Activated CD4-positive, alpha-beta T cell treated with anti-CD3 and anti-CD28 coated beads for 24 hours (primary cell): ENCODE results near the gene SZT2.
"Not testable (repeated sequence)": the region's sequence is repeated elsewhere in the genome, so short reads cannot be mapped to it uniquely, and the experiment has no call there.

ENCODE experiments used
- DNase-seq, 2 donors: peaks; one replicate each; pipeline ENCODE4 v3.0.0-alpha.2; 2020; ENCODE audit warnings: low read depth in 2 of 2

Gene SZT2

DNA sequence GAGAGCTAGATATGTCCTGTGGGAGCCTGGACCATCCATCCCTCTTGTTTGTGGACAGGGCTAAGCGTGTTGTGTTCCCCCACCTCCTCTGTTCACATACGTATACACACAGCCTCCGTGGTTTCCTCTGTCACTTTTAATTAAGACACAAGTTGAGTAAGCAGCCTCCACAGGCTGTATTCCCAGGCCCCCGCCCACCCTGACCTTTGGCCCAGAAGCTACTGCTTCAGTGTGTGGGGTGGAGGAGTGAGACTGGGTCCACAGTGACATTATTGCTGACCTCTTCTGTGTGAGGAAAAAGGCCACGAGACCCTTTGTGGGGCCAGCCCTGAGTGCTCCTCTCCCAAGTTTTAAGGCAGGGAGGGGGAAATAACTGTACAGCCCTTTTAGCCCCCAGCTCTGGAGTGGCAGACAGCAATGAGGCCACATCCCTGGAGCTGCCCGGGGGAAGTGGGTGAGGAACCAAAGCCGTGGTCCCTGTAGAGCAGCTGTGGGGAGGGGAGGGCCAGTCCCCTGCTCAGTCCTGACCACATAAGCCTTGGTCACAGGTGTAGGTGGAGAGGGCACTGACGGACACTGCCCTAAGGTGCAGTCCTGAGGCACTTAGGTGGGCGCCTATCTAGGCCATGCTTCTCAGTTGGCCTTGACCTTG is 26.3 kb upstream of the SZT2 start:
- no peak for DNase-seq

- DNase-seq = no peak
These were observed 25.7 kb upstream of the SZT2 start for GRCh38 chr1:43363935-43364525.

- DNase-seq = no peak
These were observed 24.0 kb upstream of the SZT2 start for GRCh38 chr1:43365678-43366077.

DNA sequence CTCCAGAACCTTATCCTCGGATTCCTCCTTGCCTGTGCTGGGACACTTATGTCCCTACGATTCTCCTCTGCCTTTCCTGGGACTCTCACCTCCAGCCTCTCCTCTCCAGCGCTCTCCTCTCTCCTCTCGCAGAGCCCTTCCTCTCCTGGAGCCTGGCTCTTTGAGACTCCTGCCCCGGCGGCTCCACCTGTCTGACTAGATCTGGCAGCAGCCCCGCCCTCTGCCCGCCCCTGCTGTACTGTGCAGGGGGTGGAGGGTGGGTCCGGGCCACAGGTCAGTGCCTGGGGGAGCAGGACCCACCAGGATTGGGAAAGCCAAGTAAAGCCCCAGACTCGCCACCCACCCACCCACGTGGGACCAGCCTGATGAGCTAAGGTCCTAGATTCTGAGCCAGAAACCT is 23.5 kb upstream of the SZT2 start:
- DNase-seq = no peak

DNA sequence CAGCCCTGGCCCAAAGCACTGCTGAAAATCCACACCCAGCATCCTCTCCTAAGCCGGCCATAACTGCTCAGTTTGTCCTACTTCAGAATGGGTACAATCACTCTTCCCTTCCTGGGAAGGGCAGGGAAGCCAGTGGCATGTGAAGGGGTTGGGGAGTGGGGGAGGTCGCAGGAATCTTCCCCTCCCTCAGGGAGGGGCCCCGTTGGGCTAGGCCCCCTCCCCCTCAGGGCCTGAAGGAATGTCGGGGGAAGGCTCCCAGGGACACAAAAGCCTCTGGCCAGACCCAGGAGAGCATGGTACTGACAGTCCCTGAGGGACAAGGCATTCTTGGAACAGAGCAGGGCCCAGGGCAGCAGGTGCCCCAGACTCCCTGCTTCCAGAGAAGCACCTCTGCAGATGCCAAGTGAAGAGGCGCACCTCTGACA is 23.1 kb upstream of the SZT2 start:
- no peak for DNase-seq

DNA sequence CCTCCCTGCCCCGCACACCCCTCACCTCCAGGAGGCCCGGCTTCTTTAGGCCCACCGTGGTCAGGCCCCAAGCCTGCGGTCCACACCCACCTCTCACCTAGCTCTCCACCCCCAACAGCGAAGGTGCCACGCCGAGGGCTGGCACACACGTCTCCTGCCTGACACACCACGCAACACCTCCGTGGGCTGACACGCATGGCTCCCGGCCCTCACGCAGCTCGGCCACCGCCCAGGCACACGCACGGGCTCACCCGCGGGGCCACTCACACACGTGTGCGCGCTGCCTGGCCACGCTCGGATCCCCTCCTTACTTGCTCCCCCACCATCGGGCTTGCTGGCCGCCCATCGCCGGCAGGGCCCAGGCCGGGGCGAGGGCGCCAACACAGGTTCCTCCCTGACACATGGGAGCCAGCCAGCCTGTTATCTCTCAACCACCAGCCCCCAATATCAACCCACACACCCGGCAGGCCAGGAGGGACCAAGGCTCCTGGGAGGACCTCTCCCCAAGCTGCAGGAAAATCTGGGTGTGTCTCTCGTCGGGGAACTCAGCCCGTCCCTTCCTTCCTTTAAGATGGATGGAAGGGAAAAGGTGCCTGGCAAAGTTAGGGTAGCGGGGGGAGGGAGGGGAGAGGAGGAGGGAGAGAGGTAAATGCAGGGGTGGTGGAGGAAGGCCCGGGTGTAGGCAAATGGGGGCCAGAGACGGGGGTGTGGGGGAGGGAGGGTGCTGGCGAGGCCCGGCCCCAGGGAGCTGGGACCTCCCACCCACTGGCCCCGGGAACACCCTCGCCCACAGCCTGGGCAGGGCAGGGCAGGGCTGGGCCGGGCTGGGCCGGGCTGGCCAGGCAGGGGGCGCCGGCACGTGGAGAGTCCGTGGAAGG is 22.4 kb upstream of the SZT2 start:
- DNase-seq = peak; percentile 33 to 48

DNA sequence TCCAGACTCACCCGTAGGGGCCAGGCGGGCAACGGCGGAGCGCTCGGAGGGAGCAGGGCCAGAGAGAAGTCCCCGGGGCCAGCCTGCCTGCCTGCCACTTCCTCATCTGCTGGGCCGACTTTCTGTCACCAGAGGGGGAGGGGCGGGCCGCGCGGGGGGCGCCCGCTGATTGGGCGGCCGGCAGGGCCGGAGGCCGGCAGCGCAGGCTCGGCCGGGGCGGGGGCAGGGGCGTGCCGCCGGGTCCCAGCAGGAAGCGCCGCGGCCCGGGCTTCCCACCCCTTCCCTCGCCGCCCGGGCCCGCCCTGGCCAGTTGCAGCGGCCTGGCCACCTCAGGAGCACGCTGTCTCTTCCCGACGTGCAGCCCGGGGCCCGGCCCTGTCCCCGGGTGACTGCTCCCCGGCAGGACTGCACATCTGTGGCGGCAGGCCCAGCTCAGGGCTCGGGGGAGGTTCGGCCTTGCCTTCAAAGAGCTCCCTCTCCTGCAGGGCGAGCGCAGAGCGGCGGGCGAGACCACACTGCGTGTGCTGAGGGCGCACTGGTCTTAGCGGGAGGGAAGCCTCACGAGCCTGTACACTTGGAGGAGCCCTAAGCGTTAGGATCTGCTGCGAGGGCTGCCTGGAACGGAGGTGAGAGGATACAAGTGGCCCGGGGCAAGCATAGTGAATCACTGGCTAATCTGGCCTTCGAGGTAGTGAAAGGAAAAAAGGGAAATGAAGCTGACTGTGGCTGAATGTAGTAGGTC is 21.6 kb upstream of the SZT2 start, which contains the start of gene ELOVL1:
Gene ELOVL1, minus strand, starts transcription at position 108 of the 742 bp plus-strand sequence. CDS start 2,402 bp downstream, outside the sequence.
- peak; percentile 86 for DNase-seq

DNA sequence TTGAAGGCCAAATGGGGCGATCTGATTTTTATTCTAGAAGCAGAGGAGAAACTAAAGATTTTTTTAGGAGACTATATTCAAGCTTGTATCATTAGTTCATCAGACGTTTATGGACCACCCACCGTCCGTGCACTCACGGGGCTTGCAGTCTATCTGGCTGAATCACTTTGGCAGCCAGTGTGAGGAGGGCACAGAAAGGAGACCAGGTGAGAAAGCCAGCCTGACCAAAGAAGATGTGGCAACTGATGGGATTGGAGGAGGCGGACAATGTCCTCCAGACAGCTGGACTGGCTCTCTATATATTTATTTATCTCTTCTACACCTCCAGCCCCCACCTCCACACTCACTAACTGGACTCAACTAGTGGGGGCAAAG is 21.1 kb upstream of the SZT2 start:
- DNase-seq = no peak

DNA sequence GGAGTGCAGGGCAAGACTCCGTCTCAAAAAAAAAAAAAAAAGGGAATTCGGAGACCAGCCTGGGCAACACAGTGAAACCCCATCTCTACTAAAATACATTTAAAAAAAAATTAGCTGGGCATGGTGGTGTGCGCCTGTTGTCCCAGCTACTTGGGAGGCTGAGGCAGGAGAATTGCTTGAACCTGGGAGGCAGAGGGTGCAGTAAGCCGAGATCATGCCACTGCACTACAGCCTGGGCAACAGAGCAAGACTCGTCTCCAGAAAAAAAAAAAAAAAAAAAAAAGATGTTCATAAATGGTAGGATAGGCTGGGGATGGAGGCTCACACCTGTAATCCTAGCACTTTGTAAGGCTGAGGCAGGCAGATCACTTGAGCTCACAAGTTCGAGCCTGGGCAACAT is 19.9 kb upstream of the SZT2 start:
- not testable (repeated sequence) for DNase-seq

DNA sequence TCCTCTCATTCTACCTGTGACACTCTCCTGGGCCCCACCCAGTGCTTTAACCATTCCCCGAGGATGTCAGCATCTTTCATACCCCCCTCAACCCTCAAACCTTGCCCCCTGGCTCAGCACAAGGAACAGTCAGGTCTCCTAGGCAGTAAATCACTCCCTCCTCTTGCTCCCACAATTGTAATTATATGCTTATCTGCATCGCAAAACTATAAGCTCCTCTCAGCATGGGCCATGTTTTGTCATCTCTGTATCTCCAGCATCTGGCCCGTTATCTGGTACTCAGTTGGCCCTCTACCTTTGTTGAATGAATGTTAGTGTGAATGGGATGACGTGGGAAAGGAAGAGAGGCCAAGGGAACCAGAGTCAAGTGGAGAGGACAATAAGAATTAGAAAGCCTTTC is 19.1 kb upstream of the SZT2 start:
- DNase-seq = no peak

- DNase-seq = no peak
These were observed 17.5 kb upstream of the SZT2 start for GRCh38 chr1:43372172-43372571.

- no peak for DNase-seq
These were observed 16.4 kb upstream of the SZT2 start for GRCh38 chr1:43373066-43373940.

DNA sequence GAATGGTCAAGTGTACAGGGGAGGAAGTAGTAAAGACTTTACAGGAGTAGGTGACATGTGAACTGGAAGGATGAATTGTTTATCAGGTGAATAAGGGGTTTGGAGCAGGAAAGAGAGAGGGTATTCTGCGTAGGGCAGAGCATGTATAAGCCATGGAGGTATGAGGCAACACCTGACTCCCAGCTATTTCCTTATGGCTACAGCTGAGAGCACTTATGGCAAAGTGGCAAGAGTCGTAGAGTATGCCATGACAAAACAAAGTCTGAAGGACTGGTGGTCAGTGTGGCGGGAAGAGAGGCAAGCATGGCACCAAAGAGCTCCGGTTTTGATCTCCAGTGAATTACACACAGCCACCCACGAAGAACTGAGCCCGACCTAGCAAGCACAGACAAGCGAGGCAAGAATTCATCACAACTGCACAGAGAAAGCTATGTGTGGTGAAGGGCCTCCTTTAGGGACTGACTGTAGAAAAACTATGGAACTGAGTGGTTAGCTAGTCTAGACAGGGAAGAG is 12.9 kb upstream of the SZT2 start:
- DNase-seq = no peak

- no peak for DNase-seq
These were observed 11.9 kb upstream of the SZT2 start for GRCh38 chr1:43377831-43378230.

GRCh38 chr1:43379476-43379875 is 10.2 kb upstream of the SZT2 start:
- DNase-seq = no peak

GRCh38 chr1:43381612-43382011 is 8.1 kb upstream of the SZT2 start:
- no peak for DNase-seq

GRCh38 chr1:43382027-43382779 is 7.5 kb upstream of the SZT2 start:
- DNase-seq = no peak

DNA sequence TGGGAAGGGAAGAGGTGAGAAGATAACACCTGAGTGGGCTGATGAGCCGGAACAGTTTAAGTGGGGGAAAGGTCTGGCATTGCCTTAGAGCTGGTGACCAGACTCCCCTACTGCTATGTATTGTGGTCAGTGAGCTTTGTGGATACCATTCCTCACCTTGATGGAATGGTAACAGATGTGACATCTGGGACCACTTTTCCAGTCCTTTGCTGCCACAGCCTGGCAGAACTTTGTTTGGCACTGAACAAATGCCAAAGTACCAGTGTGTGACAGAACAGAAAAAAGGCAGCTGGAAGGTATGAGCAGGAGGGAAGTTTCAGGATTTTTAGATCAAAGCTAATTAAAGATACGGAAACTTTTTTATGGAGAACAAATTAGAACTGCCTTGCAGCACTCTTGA is 6.2 kb upstream of the SZT2 start:
- no peak for DNase-seq

DNA sequence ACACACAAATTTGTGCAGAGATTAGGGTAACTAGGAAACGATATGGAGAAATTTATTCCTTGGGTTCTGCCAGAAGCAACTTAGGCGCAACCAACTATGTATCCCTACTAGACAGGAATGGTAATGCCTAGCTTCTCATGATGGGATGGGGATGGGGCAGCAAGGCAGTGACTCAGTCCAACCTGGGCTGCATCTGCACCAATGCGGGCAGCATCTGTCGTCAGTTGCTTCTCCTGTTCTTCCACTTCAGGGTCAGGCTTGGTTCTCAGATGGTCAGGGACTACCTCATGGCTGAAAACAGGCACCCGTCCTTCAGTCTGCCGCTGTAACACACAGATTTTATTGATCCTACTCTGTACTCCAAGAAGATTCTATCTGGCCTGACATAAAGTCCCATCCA is 3.0 kb upstream of the SZT2 start:
- DNase-seq = no peak

GRCh38 chr1:43387976-43388599 is 1.6 kb upstream of the SZT2 start:
- DNase-seq = no peak
